Stimulated activated naive CD8-positive, alpha-beta T cell treated with anti-CD3 and anti-CD28 coated beads, Interleukin-15, Interleukin-2, amounts not matched to agents 100 ng/mL and 50 ng/mL, for 24 hours (primary cell): ENCODE data around the gene ACTN1.

Experiments
- H3K27ac Mint-ChIP-seq: one replicate; pipeline ENCODE4 v1.8.0; 2021; ENCODE audit warnings: mild to moderate bottlenecking, mixed read lengths
- H3K27me3 Mint-ChIP-seq: one replicate; pipeline ENCODE4 v1.8.0; 2021; ENCODE audit warnings: mixed read lengths
- H3K36me3 Mint-ChIP-seq: one replicate; pipeline ENCODE4 v1.8.0; 2021; ENCODE audit warnings: low read depth, mixed read lengths
- H3K4me1 Mint-ChIP-seq: one replicate; pipeline ENCODE4 v1.8.0; 2021; ENCODE audit warnings: low read depth, mixed read lengths
- H3K4me3 Mint-ChIP-seq: one replicate; pipeline ENCODE4 v1.8.0; 2021; ENCODE audit warnings: mild to moderate bottlenecking, mixed read lengths
- H3K9me3 Mint-ChIP-seq: one replicate; pipeline ENCODE4 v1.8.0; 2021; ENCODE audit warnings: mixed read lengths

The ACTN1 gene

DNA sequence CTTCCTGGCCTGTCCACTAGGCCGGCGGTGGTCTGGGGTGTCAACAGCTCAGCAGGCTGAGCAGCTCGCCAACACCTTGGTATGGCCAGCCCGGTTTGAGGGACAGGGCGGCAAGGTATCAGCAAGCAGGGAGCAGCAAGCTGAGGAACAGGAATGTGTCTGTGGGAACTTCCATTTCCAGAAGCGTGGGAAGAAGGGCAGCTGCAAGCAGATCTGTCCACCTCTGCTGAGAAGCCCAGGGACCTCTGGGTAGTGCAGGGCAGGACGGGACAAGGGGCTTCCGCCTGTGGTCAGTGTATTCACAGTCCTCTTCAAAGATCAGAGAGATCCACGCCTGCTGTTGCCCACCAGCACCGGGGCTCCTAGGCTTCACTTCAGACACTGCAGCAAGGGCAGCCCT lies 36.0 kb downstream of the ACTN1 start:
- Mint-ChIP-seq H3K27ac (no peak overlapping the region), H3K4me3 (no peak overlapping the region), H3K9me3 (no peaks in the 10 kb centered on the region), H3K36me3 (no peaks in the 10 kb centered on the region), H3K27me3 (no peaks in the 10 kb centered on the region), H3K4me1 (peaks cover 70% of the 10 kb centered on the region)

DNA sequence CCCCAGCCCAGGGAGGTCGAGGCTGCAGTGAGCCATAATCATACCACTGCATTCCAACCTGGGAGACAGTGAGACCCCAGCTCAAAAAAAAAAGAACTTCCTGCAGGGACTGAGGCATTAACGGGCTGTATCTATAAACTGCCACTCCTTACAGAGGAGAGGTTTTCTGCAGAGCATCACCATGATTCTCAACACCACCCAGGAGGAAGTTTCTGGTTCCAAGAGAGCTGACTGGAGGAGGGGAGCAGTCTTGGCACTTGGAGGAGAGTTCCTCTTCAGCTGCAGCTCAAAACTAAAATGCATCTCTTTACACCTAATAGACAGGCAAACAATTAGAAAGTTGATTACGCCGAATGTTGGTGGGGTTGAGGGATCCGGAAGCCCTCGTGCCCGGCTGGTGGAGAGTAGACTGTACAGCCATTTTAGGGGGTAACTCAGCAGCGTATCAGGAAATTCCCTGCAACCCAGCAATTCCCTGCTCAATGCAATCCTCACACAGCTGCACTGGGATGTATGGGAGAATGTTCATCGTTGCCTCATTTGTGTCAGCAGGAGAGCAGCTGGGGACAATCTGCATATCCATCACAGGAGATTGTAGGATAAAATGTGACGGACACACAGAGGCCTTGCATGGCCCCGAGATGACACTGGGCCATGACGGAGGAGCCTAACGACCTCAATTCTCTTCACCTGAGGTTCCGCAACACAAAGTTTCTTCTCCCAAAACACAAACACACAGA lies 36.6 kb downstream of the ACTN1 start:
- Mint-ChIP-seq H3K4me3 (no peak overlapping the region), H3K9me3 (no peaks in the 10 kb centered on the region), H3K4me1 (peaks cover 70% of the 10 kb centered on the region), H3K36me3 (no peaks in the 10 kb centered on the region), H3K27ac (no peak overlapping the region), H3K27me3 (no peaks in the 10 kb centered on the region)

DNA sequence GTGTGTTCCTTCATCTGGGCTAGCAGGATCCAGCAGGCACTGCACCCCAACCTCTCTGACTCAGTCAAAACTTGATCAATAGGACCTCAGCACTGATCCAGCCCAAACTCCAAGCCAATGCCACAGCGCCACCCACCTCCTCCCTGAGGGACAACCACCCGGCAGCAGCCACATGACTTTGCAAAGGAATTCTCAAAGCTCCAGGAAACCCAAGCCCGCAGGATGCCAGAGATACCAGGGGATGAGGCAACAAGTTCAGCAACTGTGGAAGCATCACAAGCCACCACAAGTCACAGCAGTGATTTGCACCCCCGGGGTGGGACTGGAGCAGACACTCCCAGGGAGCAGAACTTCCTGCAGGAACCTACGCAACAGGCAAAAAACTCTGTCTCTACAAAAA lies 37.3 kb downstream of the ACTN1 start:
- no peaks in the 10 kb centered on the region for H3K36me3 Mint-ChIP-seq
- H3K4me3 Mint-ChIP-seq: no peak overlapping the region
- H3K4me1 Mint-ChIP-seq: peaks cover 69% of the 10 kb centered on the region
- no peaks in the 10 kb centered on the region for H3K9me3 Mint-ChIP-seq
- H3K27ac Mint-ChIP-seq: no peak overlapping the region
- H3K27me3 Mint-ChIP-seq: no peaks in the 10 kb centered on the region

DNA sequence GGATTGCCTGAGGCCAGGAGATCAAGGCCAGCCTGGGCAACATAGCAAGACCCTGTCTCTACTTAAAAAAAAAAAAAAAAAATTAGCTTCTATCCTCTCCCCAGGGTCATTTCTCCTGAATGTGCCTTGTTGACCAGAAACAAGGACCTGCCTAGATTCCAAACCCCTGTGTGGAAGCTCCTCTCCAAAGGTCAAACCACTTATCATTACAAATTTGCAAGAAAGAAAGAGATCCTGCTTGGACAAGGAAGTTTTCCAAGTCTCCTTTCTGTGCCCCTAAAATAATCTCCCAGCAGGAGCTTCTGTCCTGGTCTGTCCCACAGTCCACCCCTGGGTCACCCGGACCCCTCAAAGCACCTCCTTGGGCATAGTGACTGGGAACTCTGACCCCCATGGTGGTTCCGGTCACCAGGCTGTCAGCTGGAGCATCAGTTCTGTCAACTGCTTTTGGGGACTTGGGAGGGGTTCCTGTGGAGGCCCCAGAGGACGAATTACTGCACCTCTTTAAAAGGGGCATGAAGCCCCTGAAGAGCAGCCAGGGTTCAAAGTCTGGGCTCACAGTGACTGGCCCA lies 38.4 kb downstream of the ACTN1 start:
- H3K36me3 Mint-ChIP-seq: no peaks in the 10 kb centered on the region
- H3K27ac Mint-ChIP-seq: no peak overlapping the region
- no peaks in the 10 kb centered on the region for H3K9me3 Mint-ChIP-seq
- no peak overlapping the region for H3K4me3 Mint-ChIP-seq
- peaks cover 69% of the 10 kb centered on the region for H3K4me1 Mint-ChIP-seq
- H3K27me3 Mint-ChIP-seq: no peaks in the 10 kb centered on the region

DNA sequence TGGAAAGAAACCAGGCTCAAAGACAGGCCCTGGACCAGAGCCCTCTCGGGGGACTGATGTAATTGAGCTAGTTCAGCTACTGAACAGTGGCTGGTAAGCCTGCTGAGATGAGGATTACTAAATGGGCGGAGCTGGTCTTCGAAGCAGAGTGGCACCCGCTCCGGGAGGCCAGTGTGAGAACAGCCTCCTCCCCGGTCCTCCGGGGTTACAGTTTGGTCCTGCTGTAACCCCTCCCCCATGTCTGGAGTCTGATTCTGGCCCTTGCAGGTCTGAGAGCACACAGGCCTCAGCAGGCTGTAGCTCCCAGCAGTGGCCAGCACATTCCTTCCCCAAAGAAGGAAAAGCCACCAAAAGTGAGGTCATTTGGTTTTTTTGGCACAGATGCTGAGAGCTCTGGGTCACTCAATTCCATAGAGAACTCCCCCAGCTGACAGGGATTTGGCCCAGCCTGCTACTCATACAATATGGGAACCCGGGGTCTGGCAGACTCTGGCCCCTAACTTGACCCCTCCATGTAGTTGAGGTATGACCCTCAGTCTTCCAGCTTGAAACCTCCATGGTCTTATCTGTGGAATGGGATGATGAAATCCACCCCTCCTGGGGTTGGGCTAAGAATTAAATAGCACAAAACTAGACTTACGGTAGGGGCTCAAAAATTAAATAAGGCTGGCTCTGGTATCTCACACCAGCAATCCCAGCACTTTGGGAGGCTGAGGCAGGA lies 39.0 kb downstream of the ACTN1 start:
- peaks cover 69% of the 10 kb centered on the region for H3K4me1 Mint-ChIP-seq
- H3K4me3 Mint-ChIP-seq: no peak overlapping the region
- H3K27ac Mint-ChIP-seq: peak overlapping the region; percentile 70
- H3K36me3 Mint-ChIP-seq: no peaks in the 10 kb centered on the region
- H3K9me3 Mint-ChIP-seq: no peaks in the 10 kb centered on the region
- no peaks in the 10 kb centered on the region for H3K27me3 Mint-ChIP-seq

DNA sequence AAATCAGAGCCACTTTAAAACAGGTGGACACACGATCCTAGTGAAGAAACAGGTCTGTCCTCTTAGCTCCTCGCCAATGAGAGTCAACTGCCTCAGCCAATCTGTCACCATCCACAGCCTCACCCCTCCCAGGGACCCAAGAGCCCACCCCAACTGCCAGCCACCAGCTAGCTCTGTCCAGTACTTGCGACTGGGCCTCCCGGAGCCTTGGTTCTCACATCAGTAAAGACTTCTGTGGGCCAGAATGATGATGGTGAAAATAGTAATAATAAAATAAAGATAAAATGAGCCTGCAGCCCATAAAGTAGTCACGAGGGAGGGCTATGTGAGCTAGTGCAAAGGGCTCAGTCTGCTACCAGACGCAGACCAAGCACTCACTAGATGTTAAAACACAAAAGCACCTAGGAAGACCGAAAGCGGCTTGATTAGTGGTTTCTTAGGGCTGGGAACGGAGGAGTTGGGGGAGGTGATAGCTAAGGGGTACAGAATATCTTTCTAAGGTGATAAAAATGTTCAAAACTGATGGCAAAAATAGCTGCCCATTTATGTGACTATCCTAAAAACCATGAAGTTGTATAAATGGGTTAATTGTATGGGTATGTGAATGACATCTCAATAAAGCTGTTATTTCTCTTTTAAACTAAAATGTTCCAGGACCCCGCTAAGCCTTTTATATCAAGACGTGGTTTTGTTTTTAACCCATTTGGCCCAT lies 39.8 kb downstream of the ACTN1 start:
- Mint-ChIP-seq H3K27ac (peak overlapping the region; percentile 70), H3K4me1 (peaks cover 70% of the 10 kb centered on the region), H3K4me3 (no peak overlapping the region), H3K36me3 (peaks cover 4% of the 10 kb centered on the region), H3K27me3 (no peaks in the 10 kb centered on the region), H3K9me3 (no peaks in the 10 kb centered on the region)

DNA sequence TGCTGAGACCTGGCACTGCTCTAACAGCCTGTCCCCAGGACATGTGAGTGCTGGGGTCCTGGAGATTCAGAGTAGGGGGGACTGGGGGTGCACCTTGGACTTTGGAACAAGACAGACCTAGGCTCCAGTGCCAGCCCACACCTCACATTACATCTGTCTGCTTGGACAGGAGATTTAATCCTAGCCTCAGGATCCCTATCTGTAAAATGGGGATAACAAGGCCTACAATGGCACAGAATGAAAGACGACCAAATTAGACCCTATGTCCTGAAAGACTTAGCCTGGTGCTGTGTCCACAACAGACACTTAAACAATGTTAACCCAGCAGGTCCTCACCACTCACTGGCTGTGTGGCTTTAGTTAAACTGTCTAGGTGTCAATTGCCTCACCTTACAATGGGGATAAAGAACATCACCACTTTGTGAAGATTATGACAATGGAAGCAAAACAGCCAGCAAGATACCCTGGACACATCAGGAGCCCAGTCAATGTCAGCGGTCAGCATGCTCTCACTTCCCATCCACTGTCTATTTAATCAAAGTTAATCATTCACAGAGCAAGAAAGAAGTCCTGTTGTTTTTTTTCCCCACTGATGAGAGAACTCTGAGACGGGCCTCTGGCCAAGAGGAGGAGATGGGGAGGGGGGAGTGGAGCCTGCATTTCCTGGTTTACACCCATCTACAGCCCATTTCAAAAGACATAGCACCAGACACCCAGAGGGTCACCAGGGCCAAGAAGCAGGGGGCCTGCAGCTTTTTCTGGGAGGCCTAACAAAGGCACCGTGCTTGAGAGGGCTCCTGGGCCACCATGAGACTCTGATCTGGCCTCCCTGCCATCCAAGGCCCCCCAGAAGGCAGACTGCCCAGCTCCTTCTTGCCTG lies 40.6 kb downstream of the ACTN1 start:
- Mint-ChIP-seq H3K4me1 (peaks cover 72% of the 10 kb centered on the region), H3K4me3 (no peak overlapping the region), H3K27ac (peak overlapping the region; percentile 78)

DNA sequence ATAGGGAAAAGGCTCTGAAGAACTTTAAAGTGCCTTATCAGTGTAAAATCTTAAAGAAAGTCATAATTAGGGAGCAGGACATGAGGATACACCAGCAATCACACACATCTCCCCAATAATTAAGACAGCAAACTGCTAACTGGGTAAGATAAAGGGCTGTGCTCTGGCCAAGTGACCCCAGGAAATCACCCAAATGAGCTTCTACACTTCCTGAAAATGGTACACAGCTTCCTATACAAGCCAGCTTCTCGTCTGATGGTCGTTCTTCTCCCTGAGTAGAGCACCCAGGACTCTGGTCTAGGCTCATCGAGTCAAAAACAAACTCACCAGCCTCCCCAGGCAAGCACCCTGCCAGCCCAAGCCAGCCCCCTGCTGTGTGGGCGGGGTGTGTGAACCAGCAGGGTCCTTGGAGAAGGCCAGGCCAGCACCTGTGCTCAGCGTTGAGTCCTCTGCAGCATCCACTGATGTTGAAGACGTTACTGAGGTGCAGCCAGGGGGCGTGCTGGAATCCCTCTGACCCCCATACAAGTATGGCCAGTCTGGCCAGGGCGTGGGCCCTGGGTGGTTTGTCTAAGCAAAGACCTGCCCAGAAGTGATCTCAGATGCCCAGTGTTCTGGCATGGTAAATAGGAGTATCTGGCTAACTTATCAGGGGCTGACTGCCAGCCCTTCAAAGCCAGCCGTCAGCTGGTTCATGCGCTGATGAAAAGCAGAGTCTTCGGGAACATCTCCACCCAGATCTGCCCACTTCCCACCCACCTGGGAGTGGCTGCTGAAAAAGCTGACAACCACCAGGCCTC lies 41.4 kb downstream of the ACTN1 start:
- no peaks in the 10 kb centered on the region for H3K27me3 Mint-ChIP-seq
- H3K4me1 Mint-ChIP-seq: peaks cover 75% of the 10 kb centered on the region
- H3K4me3 Mint-ChIP-seq: no peak overlapping the region
- H3K9me3 Mint-ChIP-seq: no peaks in the 10 kb centered on the region
- H3K27ac Mint-ChIP-seq: peak overlapping the region; percentile 78
- peaks cover 11% of the 10 kb centered on the region for H3K36me3 Mint-ChIP-seq

More for the DNA sequence above, 40.6 kb downstream of the ACTN1 start:
- H3K9me3 Mint-ChIP-seq: no peaks in the 10 kb centered on the region
- peaks cover 9% of the 10 kb centered on the region for H3K36me3 Mint-ChIP-seq
- H3K27me3 Mint-ChIP-seq: no peaks in the 10 kb centered on the region

DNA sequence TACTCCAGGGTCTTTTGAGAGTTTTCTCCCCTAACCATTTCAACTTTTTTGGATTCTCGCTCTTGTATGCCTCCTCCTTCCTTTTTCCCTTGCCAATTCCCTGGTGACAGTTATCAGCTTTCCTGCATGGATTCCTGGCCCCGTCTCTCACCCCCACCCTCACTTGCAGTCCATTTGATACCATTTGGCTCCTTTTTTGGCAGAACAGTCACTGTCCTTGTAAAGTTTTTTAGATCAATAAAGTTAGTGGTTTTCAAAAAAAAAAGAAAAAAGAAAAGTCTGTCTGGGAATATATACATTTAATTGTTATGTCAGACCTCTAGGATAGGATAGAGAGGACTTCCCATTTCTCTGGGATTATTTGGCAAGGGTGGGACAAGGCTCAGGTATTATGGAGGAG lies 42.1 kb downstream of the ACTN1 start:
- H3K36me3 Mint-ChIP-seq: peaks cover 13% of the 10 kb centered on the region
- peaks cover 80% of the 10 kb centered on the region for H3K4me1 Mint-ChIP-seq
- peak overlapping the region; percentile 16 for H3K27ac Mint-ChIP-seq
- H3K9me3 Mint-ChIP-seq: no peaks in the 10 kb centered on the region
- no peak overlapping the region for H3K4me3 Mint-ChIP-seq
- H3K27me3 Mint-ChIP-seq: no peaks in the 10 kb centered on the region

DNA sequence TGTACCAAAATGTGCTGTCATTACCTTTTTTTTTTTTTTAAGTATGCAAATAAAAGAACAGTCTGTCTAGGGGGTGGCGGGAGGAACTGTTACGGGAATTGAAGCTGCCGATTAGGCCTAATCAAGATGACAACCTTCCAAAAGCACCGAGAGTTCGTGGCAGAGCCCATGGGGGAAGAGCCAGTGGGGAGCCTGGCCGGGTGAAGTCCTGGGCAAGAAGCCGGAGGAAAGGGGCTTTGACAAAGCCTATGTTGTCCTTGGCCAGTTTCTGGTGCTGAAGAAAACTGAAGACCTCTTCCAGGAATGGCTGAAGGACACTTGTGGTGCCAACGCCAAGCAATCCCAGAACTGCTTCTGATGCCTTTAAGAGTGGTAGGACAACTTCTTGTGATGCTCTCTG lies 42.6 kb downstream of the ACTN1 start:
- Mint-ChIP-seq H3K4me3 (no peak overlapping the region), H3K36me3 (peaks cover 15% of the 10 kb centered on the region), H3K9me3 (no peaks in the 10 kb centered on the region), H3K4me1 (peaks cover 85% of the 10 kb centered on the region), H3K27ac (no peak overlapping the region), H3K27me3 (no peaks in the 10 kb centered on the region)

DNA sequence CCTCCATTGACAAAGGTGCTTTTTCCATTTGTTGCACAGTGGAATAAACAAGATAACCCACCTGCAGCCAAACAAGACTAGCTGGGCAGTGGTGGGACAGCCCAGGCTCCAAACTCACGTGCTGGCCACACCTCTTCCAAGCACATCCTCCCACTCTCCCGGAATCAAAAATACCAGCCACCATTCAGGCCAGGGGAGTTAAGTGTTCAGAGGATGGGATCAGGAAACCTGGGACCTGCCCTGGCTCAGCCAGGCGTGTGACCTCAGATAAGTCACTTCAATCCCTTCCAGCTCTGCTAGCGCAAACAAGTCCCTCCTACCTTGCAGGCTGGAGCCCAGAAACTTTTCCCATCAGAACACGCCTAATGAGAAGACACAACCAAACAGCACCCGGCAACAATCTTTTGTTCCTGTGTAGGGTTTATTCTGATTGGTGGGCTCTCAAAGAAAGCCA lies 43.3 kb downstream of the ACTN1 start:
- Mint-ChIP-seq H3K4me3 (no peak overlapping the region), H3K9me3 (no peaks in the 10 kb centered on the region), H3K36me3 (peaks cover 20% of the 10 kb centered on the region), H3K4me1 (peaks cover 88% of the 10 kb centered on the region), H3K27ac (peak overlapping the region; percentile 66), H3K27me3 (no peaks in the 10 kb centered on the region)

DNA sequence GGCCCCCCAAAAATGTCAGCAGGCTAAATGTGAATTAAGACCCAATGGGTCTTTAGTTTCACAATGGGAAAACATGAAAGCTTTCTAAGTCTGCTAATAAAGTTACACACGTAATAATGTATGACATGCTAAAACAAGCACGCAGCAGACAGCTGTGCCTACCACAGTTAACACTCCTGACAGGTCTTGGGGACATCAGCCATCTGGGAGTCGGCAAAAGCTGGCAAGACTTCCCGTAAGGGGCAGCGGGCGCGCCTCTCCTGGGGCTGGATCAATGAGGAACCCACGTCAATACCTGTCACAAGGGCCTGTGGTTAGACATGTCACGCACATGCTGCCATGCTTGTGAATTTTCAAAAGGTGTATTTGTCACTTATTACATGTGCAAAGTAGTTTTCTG lies 45.0 kb downstream of the ACTN1 start:
- Mint-ChIP-seq H3K27ac (peak overlapping the region; percentile 70), H3K4me1 (peaks cover 84% of the 10 kb centered on the region), H3K36me3 (peaks cover 20% of the 10 kb centered on the region), H3K4me3 (no peak overlapping the region), H3K9me3 (no peaks in the 10 kb centered on the region), H3K27me3 (no peaks in the 10 kb centered on the region)

DNA sequence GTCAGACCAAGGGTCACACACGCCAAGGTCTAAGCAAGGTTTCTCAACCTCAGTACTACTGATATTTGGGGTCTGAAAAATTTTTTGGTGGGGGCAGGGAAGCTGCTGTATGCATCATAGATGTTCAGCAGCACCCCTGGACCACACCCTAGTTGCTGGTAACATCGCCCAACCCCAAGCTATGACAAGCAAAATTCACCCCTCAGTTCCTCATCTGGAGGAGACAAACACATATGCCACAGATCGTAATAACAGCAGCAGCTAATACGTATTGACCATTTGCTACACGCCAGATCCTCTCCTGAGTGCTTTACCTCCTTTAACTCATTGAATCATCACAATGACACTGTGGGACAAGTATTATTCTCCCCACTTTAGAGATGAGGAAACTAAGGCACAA lies 46.4 kb downstream of the ACTN1 start:
- no peaks in the 10 kb centered on the region for H3K27me3 Mint-ChIP-seq
- H3K27ac Mint-ChIP-seq: no peak overlapping the region
- no peak overlapping the region for H3K4me3 Mint-ChIP-seq
- peaks cover 84% of the 10 kb centered on the region for H3K4me1 Mint-ChIP-seq
- H3K9me3 Mint-ChIP-seq: no peaks in the 10 kb centered on the region
- peaks cover 20% of the 10 kb centered on the region for H3K36me3 Mint-ChIP-seq
